ENCODE measurements around the gene TINAG.
"Not testable (repeated sequence)": the region's sequence is repeated elsewhere in the genome, so short reads cannot be mapped to it uniquely, and the experiment has no call there.

TINAG gene

GRCh38 chr6:54307439-54307910 is 766 bp upstream of the TINAG start:
- DNase-seq (ENCODE audit: low read depth in 2 of 2), result no peak

GRCh38 chr6:54308986-54309315 is 710 bp downstream of the TINAG start:
- DNase-seq (ENCODE audit: low read depth in 2 of 2), result no peak

DNA sequence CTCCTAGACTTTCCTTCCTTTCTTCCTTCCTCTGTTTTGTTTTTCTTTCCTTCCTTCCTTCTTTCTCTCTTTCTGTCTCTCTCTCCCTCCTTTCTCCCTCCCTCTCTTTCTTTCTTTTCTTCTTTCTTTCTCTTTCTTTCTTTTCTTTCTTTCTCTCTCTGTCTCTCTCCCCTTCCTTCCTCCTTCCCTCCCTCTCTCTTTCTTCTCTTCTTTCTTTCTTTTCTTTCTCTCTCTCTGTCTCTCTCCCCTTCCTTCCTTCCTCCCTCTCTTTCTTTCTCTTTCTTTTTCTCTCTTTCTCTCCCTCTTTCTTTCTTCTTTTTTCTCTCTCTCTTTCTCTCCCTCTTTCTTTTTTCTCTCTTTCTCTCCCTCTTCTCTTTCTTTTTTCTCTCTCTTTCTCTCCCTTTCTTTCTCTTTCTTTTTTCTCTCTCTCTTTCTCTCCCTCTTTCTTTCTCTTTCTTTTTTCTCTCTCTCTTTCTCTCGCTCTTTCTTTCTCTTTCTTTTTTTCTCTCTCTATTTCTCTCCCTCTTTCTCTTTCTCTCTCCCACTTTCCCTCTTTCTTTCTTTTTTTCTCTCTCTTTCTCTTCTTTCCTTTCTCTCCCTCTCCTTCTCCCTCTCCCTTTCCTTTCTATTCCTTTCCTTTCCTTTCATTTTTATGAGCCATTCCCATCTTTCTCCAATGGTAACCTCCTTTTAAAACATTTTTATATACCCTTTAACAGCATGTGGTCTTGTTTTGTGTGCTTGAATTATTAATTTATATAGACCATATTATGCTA is 2.3 kb downstream of the TINAG start:
- no peak for DNase-seq (ENCODE audit: low read depth in 2 of 2)

DNA sequence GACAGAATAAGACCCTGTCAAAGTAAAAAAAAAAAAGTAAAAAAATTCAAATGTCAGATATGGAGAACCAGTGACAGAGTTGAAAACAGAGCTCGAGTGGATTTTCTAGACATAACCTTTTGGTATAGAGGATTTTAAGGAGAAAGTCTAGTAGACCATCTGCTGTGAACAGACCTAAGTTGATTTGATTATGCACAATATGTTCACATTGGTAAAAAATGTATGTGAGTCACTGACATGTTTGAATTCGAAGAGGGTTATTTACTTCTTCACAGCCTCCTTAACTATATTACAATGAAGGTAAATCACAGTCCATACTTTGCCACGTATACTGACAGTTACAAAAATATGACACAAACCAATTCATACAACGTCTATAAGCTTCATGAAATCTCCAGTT is 7.4 kb downstream of the TINAG start:
- no peak for DNase-seq (ENCODE audit: low read depth in 2 of 2)

- DNase-seq (ENCODE audit: low read depth in 2 of 2), result no peak
These were observed 12.6 kb downstream of the TINAG start for GRCh38 chr6:54320871-54321270.

GRCh38 chr6:54327631-54328030 is 19.4 kb downstream of the TINAG start:
- no peak for DNase-seq (ENCODE audit: low read depth in 2 of 2)

- DNase-seq (ENCODE audit: low read depth in 2 of 2), result not testable (repeated sequence)
These were observed 23.3 kb downstream of the TINAG start for GRCh38 chr6:54331571-54331970.

DNA sequence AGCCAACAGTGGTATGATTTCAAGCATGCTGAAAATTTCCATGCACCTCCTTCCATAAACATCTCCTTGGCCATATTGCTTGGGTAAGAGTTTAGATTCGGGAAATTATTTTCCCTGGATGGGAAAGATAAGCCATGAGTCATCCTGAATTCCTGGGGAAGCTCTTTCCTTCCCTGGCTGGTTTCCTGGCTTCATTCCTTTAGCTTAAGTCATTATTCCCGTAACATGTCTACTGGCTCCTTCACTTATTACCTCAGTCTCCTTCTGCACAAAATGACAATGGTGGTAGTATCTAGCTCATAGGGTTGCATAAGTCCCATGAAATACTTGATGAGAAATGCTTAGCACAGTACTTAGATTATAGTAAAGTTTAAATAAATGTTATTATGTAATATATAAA is 27.6 kb downstream of the TINAG start:
- DNase-seq (ENCODE audit: low read depth in 2 of 2), result peak; percentile 96 to 97

- no peak for DNase-seq (ENCODE audit: low read depth in 2 of 2)
These were observed 45.7 kb downstream of the TINAG start for GRCh38 chr6:54353975-54354374.

- no peak for DNase-seq (ENCODE audit: low read depth in 2 of 2)
These were observed 46.4 kb downstream of the TINAG start for GRCh38 chr6:54354608-54355007.

GRCh38 chr6:54357141-54357540 is 48.9 kb downstream of the TINAG start:
- no peak for DNase-seq (ENCODE audit: low read depth in 2 of 2)

- DNase-seq (ENCODE audit: low read depth in 2 of 2), result no peak
These were observed 52.9 kb downstream of the TINAG start for GRCh38 chr6:54361188-54361587.

GRCh38 chr6:54361734-54362133 is 53.5 kb downstream of the TINAG start:
- no peak for DNase-seq (ENCODE audit: low read depth in 2 of 2)

DNA sequence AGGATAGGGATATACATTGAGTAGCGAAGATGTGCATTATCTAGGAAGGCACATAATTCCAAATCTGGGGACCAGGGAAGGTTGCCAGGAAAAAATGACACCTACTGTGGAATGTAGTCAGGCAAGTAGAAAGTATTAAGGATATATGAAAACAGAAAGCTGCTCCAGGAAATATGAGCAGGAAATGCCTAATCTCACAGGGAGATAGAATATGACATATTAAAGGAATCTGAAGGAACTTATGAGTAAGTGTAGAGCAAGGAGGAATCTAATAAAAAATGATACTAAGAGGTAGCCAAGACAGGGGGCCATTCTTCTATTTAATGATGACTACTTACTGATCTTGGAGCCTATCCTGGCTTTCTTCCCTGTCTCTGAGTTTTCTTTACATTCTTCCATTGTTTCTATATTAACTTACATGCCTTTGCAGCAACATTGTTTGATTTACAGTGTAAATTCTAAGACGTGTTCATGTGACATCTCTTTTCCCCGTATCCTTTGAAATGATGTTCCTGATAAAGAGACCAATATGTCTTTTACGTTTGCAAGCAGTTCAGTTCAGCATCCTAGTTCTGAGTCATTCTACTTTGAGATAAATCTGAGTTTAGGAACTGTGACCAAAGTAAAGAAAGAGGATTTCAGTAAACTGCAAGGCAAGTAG is 58.6 kb downstream of the TINAG start:
- peak; percentile 40 to 55 for DNase-seq (ENCODE audit: low read depth in 2 of 2)

DNA sequence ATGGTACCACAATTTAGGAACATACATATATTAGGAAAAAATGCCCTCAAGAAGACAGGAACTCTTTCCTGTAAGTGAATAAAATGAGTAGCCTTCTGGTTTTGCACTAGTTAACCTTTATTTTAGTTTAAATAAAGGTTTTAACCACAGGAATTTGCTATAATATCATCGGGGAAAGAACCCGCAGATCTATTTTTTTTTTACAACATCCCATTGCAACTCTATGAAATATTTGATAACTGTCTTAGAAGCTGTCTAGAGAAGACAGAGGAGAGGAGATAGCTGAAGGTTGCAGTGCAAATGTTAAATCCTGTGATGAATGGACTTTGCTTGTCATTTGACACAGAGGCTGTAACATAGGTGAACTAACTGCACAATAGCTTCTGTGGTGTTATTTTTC is 69.5 kb downstream of the TINAG start:
- DNase-seq (ENCODE audit: low read depth in 2 of 2), result no peak

DNA sequence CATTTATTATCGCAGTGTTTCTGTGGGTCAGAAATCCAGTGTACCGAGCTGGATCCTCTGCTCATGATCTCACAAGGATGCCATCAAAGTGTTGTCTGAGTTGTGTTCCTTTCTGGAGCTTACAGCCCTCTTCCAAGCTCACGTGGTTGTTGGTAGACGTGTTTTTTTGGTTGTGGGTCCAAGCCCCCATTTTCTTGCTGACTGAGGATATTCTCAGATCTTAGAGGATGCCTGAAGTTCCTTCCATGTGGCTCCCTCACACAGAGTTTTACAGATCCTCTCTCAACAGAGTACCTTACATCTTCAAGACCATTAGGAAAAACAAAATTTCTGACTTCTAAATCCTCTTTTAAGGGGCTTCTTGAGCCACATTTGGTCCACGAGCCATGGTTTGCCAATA is 78.1 kb downstream of the TINAG start:
- no peak for DNase-seq (ENCODE audit: low read depth in 2 of 2)

DNA sequence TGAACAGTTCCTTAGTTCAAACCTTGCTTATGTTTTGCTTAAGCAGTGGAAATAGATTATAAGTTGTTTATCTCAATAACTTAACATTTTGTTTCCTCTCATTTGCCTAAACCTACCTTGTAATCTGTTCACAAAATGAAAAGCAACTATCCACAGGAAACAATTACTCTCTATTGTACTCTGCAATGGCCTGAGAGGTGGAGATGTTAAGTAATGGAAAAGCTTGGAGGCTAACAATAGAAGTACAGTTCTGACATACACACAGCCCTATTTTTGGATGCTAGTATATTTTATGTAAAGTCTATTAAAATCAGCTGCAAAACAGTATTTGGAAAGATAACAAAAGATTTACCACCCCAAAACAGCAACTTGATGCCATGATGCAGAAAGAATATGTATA is 82.1 kb downstream of the TINAG start:
- DNase-seq (ENCODE audit: low read depth in 2 of 2), result no peak

GRCh38 chr6:54391577-54391976 is 83.3 kb downstream of the TINAG start:
- no peak for DNase-seq (ENCODE audit: low read depth in 2 of 2)

GRCh38 chr6:54403096-54403495 is 94.9 kb downstream of the TINAG start:
- no peak for DNase-seq (ENCODE audit: low read depth in 2 of 2)

- DNase-seq (ENCODE audit: low read depth in 2 of 2), result no peak
These were observed 96.5 kb downstream of the TINAG start for GRCh38 chr6:54404791-54405190.

- no peak for DNase-seq (ENCODE audit: low read depth in 2 of 2)
These were observed 103.5 kb downstream of the TINAG start for GRCh38 chr6:54411767-54412166.

- DNase-seq (ENCODE audit: low read depth in 2 of 2), result no peak
These were observed 107.3 kb downstream of the TINAG start for GRCh38 chr6:54415517-54415916.

DNA sequence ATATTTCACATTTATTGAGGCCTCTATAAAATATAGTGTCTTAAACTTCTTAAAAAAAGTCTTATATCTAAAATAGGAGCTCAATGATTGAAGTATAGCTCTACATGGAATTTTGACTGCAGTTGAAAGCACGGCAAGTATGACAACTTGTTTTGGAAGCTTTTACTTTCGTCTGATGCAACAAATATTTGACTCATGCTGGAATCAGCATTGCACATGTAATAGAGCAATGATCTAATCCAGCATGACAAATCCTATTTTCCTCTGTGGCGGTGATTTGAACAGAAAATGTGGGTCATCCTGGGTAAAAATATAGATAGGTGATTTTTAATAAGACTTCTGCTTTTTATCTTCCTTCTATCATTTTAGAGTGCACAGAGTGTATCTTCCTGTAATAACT is 111.6 kb downstream of the TINAG start:
- DNase-seq (ENCODE audit: low read depth in 2 of 2), result peak; percentile 77 to 80

GRCh38 chr6:54426995-54427394 is 118.8 kb downstream of the TINAG start:
- DNase-seq (ENCODE audit: low read depth in 2 of 2), result no peak
